Fibroblast of the aortic adventitia (primary cell): ENCODE measurements around the gene IZUMO4. TPM values are rescaled to one million over a fixed set of nuclear protein-coding genes. Genes with fewer than 3 reads are reported as not detected.
A peak's percentile ranks its signal among the peaks of the same experiment; 100 is the strongest.

ENCODE experiments used
- DNase-seq: peaks from one replicate; pipeline ENCODE4 v3.0.0-alpha.2; 2010; ENCODE audit warnings: low read depth
- H3K4me3 ChIP-seq: 2 replicates; pipeline ENCODE4 v1.5.1; 2011; ENCODE audit warnings: low read depth, mild to moderate bottlenecking, control low read depth, low read length, moderate library complexity
- total RNA-seq: library from RNA; depleted of rRNA; stranded (reverse); fragments of >200 nt; gene quantifications from 2 replicates; pipeline ENCODE4 v1.2.3, GENCODE V29; 2012; ENCODE audit warnings: low replicate concordance
- TF ChIP-seq, protein P1 (sequence below): IDR thresholded peaks from 2 replicates; pipeline ENCODE4 v1.5.1; 2011; ENCODE audit warnings: mild to moderate bottlenecking, low read length, control low read depth, inconsistent platforms; ENCODE audit not compliant: insufficient read depth

IZUMO4 gene, protein sequence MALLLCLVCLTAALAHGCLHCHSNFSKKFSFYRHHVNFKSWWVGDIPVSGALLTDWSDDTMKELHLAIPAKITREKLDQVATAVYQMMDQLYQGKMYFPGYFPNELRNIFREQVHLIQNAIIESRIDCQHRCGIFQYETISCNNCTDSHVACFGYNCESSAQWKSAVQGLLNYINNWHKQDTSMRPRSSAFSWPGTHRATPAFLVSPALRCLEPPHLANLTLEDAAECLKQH
- 0.16 and 1.4 TPM in 2 replicates for total RNA-seq

DNA sequence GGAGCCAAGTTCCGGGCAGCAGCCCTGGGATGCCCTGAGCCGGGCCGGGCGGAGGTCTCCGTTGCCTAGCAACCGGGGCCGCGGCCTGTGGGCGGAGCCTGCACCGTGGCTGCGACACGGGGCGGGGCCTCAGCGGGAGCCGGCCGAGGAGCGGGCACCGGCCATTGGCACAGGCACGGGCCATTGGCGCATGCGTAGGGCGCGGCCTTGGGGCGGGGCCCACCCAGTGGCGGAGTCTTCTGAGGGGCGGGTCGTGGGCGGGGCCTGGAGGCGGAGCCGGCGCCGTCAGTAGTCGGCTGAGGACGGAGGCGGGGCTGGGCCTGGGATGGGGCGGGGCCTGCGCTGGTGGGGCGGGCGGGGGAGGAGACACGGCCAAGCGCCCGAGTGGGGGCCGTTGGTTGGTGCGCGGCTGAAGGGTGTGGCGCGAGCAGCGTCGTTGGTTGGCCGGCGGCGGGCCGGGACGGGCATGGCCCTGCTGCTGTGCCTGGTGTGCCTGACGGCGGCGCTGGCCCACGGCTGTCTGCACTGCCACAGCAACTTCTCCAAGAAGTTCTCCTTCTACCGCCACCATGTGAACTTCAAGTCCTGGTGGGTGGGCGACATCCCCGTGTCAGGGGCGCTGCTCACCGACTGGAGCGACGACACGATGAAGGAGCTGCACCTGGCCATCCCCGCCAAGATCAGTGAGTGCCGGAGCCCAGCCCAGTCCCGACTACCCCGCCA is at the start of gene IZUMO4:
TSS of gene IZUMO4 (plus strand) at position 436 of the 723 bp plus-strand sequence. CDS start at position 467, 31 bp downstream.
- TF ChIP-seq, protein P1, sequence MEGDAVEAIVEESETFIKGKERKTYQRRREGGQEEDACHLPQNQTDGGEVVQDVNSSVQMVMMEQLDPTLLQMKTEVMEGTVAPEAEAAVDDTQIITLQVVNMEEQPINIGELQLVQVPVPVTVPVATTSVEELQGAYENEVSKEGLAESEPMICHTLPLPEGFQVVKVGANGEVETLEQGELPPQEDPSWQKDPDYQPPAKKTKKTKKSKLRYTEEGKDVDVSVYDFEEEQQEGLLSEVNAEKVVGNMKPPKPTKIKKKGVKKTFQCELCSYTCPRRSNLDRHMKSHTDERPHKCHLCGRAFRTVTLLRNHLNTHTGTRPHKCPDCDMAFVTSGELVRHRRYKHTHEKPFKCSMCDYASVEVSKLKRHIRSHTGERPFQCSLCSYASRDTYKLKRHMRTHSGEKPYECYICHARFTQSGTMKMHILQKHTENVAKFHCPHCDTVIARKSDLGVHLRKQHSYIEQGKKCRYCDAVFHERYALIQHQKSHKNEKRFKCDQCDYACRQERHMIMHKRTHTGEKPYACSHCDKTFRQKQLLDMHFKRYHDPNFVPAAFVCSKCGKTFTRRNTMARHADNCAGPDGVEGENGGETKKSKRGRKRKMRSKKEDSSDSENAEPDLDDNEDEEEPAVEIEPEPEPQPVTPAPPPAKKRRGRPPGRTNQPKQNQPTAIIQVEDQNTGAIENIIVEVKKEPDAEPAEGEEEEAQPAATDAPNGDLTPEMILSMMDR = peak; percentile 41
- DNase-seq = peak; percentile 97
- peak within 1 kb of the TSS; percentile 78 for H3K4me3 ChIP-seq

DNA sequence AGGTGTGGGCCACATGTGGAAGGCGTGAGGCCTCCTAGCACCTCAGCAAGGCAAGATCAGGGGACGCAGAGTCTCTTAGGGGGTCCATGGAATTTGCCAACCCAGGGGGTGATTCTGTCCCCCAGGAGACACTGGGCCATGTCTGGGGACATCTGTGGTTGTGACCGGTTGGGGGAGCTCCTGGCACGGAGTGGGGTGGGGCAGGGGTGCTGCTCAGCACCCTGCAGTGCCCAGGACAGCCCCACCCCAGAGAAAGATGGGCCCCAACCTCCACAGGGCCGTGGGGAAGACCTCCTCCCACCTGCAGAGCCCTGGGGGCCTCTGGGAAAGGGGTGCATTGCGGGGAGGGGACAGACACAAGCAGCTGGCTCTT is 49.7 kb upstream of the IZUMO4 start:
- H3K4me3 ChIP-seq = no peak overlapping the region
- TF ChIP-seq, protein P1 = no peak
- DNase-seq = no peak

DNA sequence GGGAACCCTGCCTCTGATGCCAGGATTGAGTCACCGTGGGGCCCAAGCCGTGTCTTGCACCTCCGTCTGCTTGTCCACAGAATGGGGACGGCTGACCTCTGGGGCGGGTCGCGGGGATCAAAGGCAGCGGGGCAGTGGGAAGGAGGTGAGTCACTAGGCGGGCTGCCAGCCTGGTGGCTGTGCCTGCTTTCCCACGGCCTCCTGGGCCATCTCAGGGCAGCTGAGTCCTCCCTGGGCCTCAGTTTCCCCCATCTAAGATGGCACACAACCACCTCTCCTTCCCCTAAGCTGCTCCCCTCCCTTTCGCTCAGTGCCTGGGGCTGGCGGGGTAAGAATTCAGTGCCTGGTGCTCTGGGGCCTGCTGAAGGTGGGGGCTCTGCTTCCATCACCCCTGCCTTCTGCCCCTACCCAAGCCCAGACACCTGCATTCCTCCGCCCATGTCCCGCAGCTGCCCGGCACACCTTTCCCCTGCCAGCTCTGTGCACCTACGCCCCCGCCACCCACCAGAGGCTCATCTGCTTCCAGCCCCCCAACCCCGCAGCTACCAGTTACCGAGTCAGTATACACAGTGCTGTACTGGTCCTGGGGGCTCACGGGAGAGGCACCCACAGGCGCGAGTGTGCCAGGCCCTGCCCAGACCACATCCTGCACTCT is 49.1 kb upstream of the IZUMO4 start:
- peak overlapping the region; percentile 89 for H3K4me3 ChIP-seq
- TF ChIP-seq, protein P1 = no peak
- DNase-seq = no peak

DNA sequence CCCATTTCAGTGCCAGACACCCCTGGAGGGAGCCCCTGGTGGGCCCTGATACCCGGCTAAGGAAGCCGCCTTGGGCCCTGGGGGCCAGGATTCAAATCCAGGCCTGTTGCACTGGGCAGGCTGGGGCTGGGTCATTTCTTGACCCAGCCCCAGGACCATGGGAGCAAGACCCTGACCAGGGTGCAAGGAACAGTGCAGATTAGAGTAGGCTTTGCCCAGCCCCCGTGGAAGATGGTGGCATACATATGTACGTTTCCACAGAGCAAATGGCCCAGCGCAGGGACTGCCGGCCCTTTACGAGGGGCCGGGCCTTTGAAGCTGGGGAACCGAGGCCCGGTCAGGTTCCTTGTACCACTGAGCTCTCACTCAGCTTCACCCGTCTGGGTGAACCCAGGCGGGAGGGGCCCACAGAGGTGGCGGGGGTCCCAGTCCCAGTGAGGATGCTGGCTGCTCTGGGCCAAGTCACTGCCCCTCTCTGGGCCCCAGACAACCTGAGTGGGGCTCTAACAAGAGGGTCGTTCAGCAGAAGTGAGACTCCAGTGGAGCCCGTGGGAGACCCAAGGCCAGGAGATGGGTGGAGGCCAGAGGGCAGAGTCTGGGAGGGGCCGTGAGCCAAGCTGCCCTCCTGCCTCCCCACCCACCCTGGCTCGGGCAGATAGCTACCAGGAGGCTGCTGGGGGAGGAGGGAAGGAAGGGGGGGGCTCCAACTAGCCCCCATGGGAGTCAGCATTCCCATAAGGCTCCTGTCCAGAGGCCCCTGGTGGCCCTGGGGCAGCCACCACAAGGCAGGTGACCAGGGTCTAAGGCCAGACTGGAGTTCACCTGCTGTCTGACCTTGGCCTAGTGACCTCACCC is 48.4 kb upstream of the IZUMO4 start:
- H3K4me3 ChIP-seq = peak overlapping the region; percentile 89
- TF ChIP-seq, protein P1 = no peak
- no peak for DNase-seq

DNA sequence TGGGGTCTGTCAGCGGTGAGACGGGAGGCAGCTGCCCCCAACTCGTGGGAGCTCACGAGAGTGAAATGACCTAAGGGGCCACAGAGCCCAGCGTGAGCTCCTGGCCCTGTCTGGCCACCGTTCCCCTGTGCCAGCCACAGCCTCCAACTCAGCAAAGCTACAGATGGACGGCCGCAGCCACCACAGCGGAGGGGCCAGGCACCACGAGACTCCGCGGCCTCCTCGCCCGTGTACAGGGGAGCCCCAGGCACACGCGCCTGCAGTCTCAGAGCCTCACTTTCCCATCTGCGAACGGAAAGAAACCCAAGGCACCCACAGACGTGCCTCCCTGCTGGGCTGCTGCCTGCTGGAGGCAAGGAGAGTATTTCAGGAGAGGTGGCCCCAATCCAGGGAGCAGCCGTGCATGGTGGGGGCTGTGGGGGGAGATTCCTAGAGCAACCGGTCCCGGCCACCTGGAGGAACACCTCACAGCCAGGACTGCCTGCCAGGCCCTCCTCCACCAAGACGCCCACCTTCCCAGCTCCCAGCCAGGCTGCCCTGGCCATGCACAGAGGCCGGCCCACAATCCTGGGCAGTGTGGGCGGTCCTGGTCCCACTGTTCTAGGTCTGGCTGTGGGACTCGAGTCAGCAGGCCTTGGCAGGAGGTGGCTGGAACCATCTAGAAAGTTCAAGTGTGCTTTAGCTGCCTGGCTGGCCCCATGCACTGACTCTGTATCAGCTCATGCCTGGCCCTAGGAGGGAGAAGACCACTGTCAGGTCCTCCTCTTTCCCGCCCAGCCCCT is 47.6 kb upstream of the IZUMO4 start:
- TF ChIP-seq, protein P1 = no peak
- peak overlapping the region; percentile 89 for H3K4me3 ChIP-seq
- DNase-seq = no peak
